Gastroesophageal sphincter (tissue), 4 donors: Measurements from ENCODE around the gene SNX5. TPM values are rescaled to one million over a fixed set of nuclear protein-coding genes. Genes with fewer than 3 reads are reported as not detected.
A peak's percentile ranks its signal among the peaks of the same experiment; 100 is the strongest.

Experiments
- ATAC-seq: fragments of 150-250 bp; one replicate; pipeline ENCODE4 v1.9.1; 2016; ENCODE audit warnings: mild to moderate bottlenecking, moderate library complexity
- H3K27ac ChIP-seq, 4 donors: fragments of 200-600 bp; sonication (generic) in 3 of 4; 1 replicate in 3 of 4; 2 replicates in 1 of 4; pipeline ENCODE4 v1.5.1; 2016 to 2019
- H3K27me3 ChIP-seq: fragments of 200-600 bp; sonication (generic); one replicate; pipeline ENCODE4 v1.5.1; 2019
- H3K36me3 ChIP-seq, 2 donors: fragments of 200-600 bp; sonication (generic); one replicate each; pipeline ENCODE4 v1.5.1; 2019; ENCODE audit warnings: control low read depth in 1 of 2
- H3K4me1 ChIP-seq, 3 donors: fragments of 200-600 bp; sonication (generic); 1 replicate in 2 of 3; 2 replicates in 1 of 3; pipeline ENCODE4 v1.5.1; 2016 to 2019; ENCODE audit warnings: control low read depth in 2 of 3
- H3K4me3 ChIP-seq, 2 donors: fragments of 200-600 bp; sonication (generic); one replicate each; pipeline ENCODE4 v1.5.1; 2019; ENCODE audit warnings: mild to moderate bottlenecking in 1 of 2, moderate library complexity in 1 of 2
- H3K9me3 ChIP-seq, 3 donors: fragments of 200-600 bp; sonication (generic); one replicate each; pipeline ENCODE4 v1.5.1; 2017 to 2019; ENCODE audit warnings: control low read depth in 2 of 3
- CTCF ChIP-seq, 4 experiments: fragments of 200-600 bp in 2 of 4; fragments of 450-650 bp in 2 of 4; sonication (generic) in 1 of 4; IDR thresholded peaks; one replicate each; pipeline ENCODE4 v1.5.1; 2017 to 2019; ENCODE audit warnings: antibody characterized with exemption in 4 of 4, mild to moderate bottlenecking in 2 of 4, moderate library complexity in 2 of 4
- EP300 ChIP-seq: sonication (generic); formaldehyde crosslinking; IDR thresholded peaks from one replicate; pipeline ENCODE4 v1.6.1; 2017; ENCODE audit warnings: antibody characterized with exemption, mild to moderate bottlenecking
- POLR2A ChIP-seq, 2 donors: fragments of 450-650 bp; IDR thresholded peaks; one replicate each; pipeline ENCODE4 v1.6.1; 2017; ENCODE audit warnings: antibody characterized with exemption in 2 of 2, mild to moderate bottlenecking in 2 of 2, moderate library complexity in 1 of 2
- POLR2AphosphoS5 ChIP-seq: sonication (generic); formaldehyde crosslinking; IDR thresholded peaks from one replicate; pipeline ENCODE4 v1.6.1; 2017; ENCODE audit warnings: antibody characterized with exemption
- WGBS, 2 donors: methylation state at CpG; one replicate each; pipeline ENCODE4 v1.1.5; 2018; ENCODE audit warnings: low coverage in 1 of 2; 5-methylcytosine and 5-hydroxymethylcytosine counted together
- small RNA-seq, 4 donors: library from RNA; depleted of rRNA; stranded (forward); fragments of <200 nt; gene quantifications; one replicate each; pipeline ENCODE3, GENCODE V24; 2016
- total RNA-seq, 4 donors: library from RNA; depleted of rRNA; stranded (reverse); fragments of >200 nt; gene quantifications; one replicate each; pipeline ENCODE4 v1.1.0, GENCODE V29; 2016

Gene SNX5
- total RNA-seq, 4 donors from 2014 or later: 47.5 to 90.9 (median 70.2) TPM

- WGBS, 2 donors: 7 to 20% methylated on average over 4 to 17 of the region's 17 CpGs
- TF ChIP-seq POLR2A (IDR thresholded peaks at IDR 0.05): no peak
- no peak for TF ChIP-seq CTCF (IDR thresholded peaks at IDR 0.05)
- no peak for TF ChIP-seq EP300
- peak; percentile 40 for TF ChIP-seq POLR2AphosphoS5
Measured at GRCh38 chr20:17895641-17896171, 72.9 kb downstream of the SNX5 start.

GRCh38 chr20:17893445-17893844 is 75.1 kb downstream of the SNX5 start:
- Histone ChIP-seq H3K9me3 (peaks cover 0 to 18% (median 0%) of the 10 kb centered on the region in 3 donors), H3K27me3 (no peaks in the 10 kb centered on the region), H3K4me1 (peaks cover 3 to 41% (median 15%) of the 10 kb centered on the region in 3 donors), H3K4me3 (no peak overlapping the region), H3K27ac (no peak overlapping the region), H3K36me3 (peaks cover 0 to 6% of the 10 kb centered on the region in 2 donors)
- no peak for ATAC-seq
- WGBS, 2 donors: 79 to 85% methylated on average over 3 of the region's 3 CpGs
- TF ChIP-seq POLR2A (IDR thresholded peaks at IDR 0.05): no peak
- TF ChIP-seq POLR2AphosphoS5: no peak
- TF ChIP-seq EP300: no peak
- TF ChIP-seq CTCF (IDR thresholded peaks at IDR 0.05): no peak

More at GRCh38 chr20:17895641-17896171, 72.9 kb downstream of the SNX5 start:
- peaks cover 3 to 41% (median 15%) of the 10 kb centered on the region in 3 donors for H3K4me1 ChIP-seq
- H3K36me3 ChIP-seq: no peaks in the 10 kb centered on the region
- ATAC-seq: peak; percentile 60
- no peaks in the 10 kb centered on the region for H3K27me3 ChIP-seq
- H3K4me3 ChIP-seq: peak overlapping the region; percentile 14 to 48
- H3K27ac ChIP-seq: peak overlapping the region; percentile 6 to 84 (median 76)
- peaks cover 0 to 2% (median 0%) of the 10 kb centered on the region in 3 donors for H3K9me3 ChIP-seq

GRCh38 chr20:17892189-17892938 is 76.2 kb downstream of the SNX5 start:
- Histone ChIP-seq H3K9me3 (peaks cover 0 to 18% (median 0%) of the 10 kb centered on the region in 3 donors), H3K4me1 (peaks cover 3 to 32% (median 15%) of the 10 kb centered on the region in 3 donors), H3K36me3 (peaks cover 0 to 6% of the 10 kb centered on the region in 2 donors), H3K27ac (no peak overlapping the region), H3K27me3 (no peaks in the 10 kb centered on the region), H3K4me3 (no peak overlapping the region)
- TF ChIP-seq EP300 (no peak), POLR2A (IDR thresholded peaks at IDR 0.05) (no peak), POLR2AphosphoS5 (no peak), CTCF (IDR thresholded peaks at IDR 0.05) (no peak)
- 53 to 60% methylated on average over 1 to 2 of the region's 2 CpGs for WGBS, 2 donors
- ATAC-seq: no peak

Small RNA genes lying within 50 kb of the gene (small RNA-seq; reads per million reads assigned to genes)
- gene RNU6-192P (0 reads per million in 4 donors), gene SNORD17 (211 to 245 (median 221) reads per million in 4 donors)

Other genes starting within 250 kb of the SNX5 start
- 10 to 100 TPM in 2 of 4 donors, 1 to 10 TPM in 2; 6.3 to 13.5 (median 9.9) TPM for gene MGME1, start 224 bp upstream of the SNX5 start, total RNA-seq
- under 1 TPM in 1 of 4 donors, not detected in 3; 0.69 TPM for gene OVOL2, start 89.1 kb upstream of the SNX5 start, total RNA-seq
- gene KAT14, start 169.1 kb upstream of the SNX5 start, total RNA-seq: 10 to 100 TPM; 17.1 to 19.9 (median 18.8) TPM
- 10 to 100 TPM; 22.3 to 38.9 (median 23.9) TPM for gene PET117, start 169.1 kb upstream of the SNX5 start, total RNA-seq